ENCODE data around the gene CARNS1. TPM values are rescaled to one million over a fixed set of nuclear protein-coding genes. Genes with fewer than 3 reads are reported as not detected.
A peak's percentile ranks its signal among the peaks of the same experiment; 100 is the strongest.

CARNS1 gene
- total and polyA plus RNA-seq, 10 of the 15 experiments (the other 5 are each of a cell fraction or from before 2014, with no cell fraction given), result 0.02 to 0.14 (median 0.10) TPM; not detected in 3

DNA sequence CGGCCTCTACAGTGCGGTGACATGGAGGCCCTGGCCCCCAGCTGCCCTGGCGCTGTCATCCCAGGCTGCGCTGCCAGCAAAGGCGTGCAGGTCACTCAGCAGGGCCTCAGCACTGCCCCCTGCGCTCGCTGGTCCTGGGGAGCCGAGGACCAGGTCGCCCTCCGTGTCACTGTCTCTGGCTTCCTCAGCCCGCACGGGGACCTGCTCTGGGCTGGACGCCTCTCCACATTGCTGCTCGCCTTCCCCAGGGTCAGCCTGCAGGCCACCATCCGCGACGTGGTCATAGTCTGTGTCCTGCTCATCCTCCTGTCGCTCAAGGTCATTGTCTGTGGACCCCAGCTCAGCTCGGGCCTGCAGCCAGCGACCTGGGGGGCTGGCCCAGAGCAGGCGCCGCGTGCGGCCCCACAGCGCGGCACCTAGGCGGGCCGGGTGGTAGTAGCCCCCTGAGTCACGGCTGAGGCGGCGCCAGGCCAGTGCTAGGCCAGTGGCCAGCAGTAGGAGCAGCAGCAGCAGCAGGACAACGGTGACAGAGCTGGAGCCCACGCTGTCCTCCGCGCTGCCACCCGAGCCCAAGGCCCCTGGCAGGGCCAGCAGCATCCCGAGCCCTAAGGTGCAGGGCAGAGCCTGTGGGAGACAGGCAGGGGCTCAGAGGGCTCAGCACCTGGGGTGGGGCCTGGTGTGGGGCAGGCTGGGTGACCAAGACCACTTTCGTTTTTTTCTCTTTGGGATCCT, 20.4 kb downstream of the CARNS1 start:
- no peaks in the 10 kb centered on the region for H4K20me1 ChIP-seq (ENCODE audit: control insufficient read depth, insufficient read depth)
- in situ Hi-C loops (cut with MboI), result no loop called here
- H3K9ac ChIP-seq (ENCODE audit: control insufficient read depth, insufficient read depth, low read length), result peak overlapping the region; percentile 99
- FAIRE-seq, result no peak
- 9% methylated on average over 38 of the region's 38 CpGs for WGBS (ENCODE audit: insufficient coverage, insufficient replicate concordance, low lambda C conversion rate, missing lambda C conversion rate)
- peak; percentile 0; the same call in 2 of the 3 replicates for ATAC-seq
- POLR2A ChIA-PET, result interaction anchor here (0.5 to 4.7 kb wide), 13 partner anchors 16 to 153 kb away, joined by 3 to 95 read pairs (median 9); partner anchors contain the start of genes PITPNM1, POLD4, PPP1CA and TBC1D10C
- H2AFZ ChIP-seq (ENCODE audit: control insufficient read depth, low read depth, low read length), result no peak overlapping the region
- H3K36me3 ChIP-seq (ENCODE audit: control insufficient read depth in 2 of 2, insufficient read depth in 2 of 2, low read length in 1 of 2), result peaks cover 6 to 20% of the 10 kb centered on the region in 2 experiments; a peak in 3 of 4 replicates
- CTCF ChIA-PET, result interaction anchor here (0.6 to 4.3 kb wide), 10 partner anchors 8 to 49 kb away, joined by 3 to 53 read pairs (median 4); partner anchors contain the start of genes PPP1CA, RPS6KB2, TBC1D10C and TMEM134
- H3K4me1 ChIP-seq (ENCODE audit: control insufficient read depth, insufficient read depth, low read length), result peaks cover 36% of the 10 kb centered on the region
- peak overlapping the region; percentile 90 for H3K4me3 ChIP-seq
- H3K9me3 ChIP-seq (replicated peaks; ENCODE audit: control insufficient read depth, insufficient read depth, low read length), result no peaks in the 10 kb centered on the region
- H3K27me3 ChIP-seq (replicated peaks in 1 of 2; ENCODE audit: control insufficient read depth in 2 of 2, insufficient read depth in 2 of 2, low read length in 1 of 2), result no peaks in the 10 kb centered on the region
- intact Hi-C loops (cut with micrococcal nuclease; ENCODE audit: unreplicated experiment), result loop anchor here (2.0 to 5.0 kb wide), 4 partner anchors 33 to 71 kb away; partner anchors contain the start of genes PPP1CA, TBC1D10C and TMEM134
- RAD21 ChIA-PET (ENCODE audit: unreplicated experiment), result interaction anchor here (1.0 to 7.2 kb wide), 8 partner anchors 8 to 83 kb away, joined by 5 to 112 read pairs (median 22); partner anchors contain the start of genes AIP, PITPNM1, POLD4 and PPP1CA
- no peak for DNase-seq (ENCODE audit: low read depth, low spot score)
- peak overlapping the region; percentile 99 for H3K27ac ChIP-seq (ENCODE audit: control insufficient read depth, insufficient read depth)
- H3K79me2 ChIP-seq (ENCODE audit: control insufficient read depth, insufficient read depth, low read length), result peaks cover 57% of the 10 kb centered on the region
- BruUV-seq (replicated peaks), result TSS peak; percentile 71
- SMC1A ChIA-PET (ENCODE audit: uncharacterized antibody, unreplicated experiment), result interaction anchor here (1.0 to 4.2 kb wide), 8 partner anchors 10 to 88 kb away, joined by 3 to 46 read pairs (median 3); partner anchors contain the start of genes AIP, PPP1CA and TBC1D10C
- peak overlapping the region; percentile 71 for H3K4me2 ChIP-seq (ENCODE audit: control insufficient read depth, insufficient read depth)
- no peak for TF ChIP-seq IRF5 (IDR thresholded peaks at IDR 0.05; ENCODE audit: borderline replicate concordance)
- peak; percentile 81 for TF ChIP-seq POLR2A (IDR thresholded peaks at IDR 0.05; ENCODE audit: low read depth, low read length)
- TF ChIP-seq RELA (IDR thresholded peaks at IDR 0.05; ENCODE audit: borderline replicate concordance, partially characterized antibody), result no peak
- TF ChIP-seq LARP7 (IDR thresholded peaks at IDR 0.05), result peak; percentile 21; the same call in 1 of the 2 replicates
- no peak for TF ChIP-seq MYB (IDR thresholded peaks at IDR 0.05; ENCODE audit: borderline replicate concordance, low read depth, low read length)
- TF ChIP-seq YBX1 (IDR thresholded peaks at IDR 0.05), result no peak
- TF ChIP-seq, protein P1, sequence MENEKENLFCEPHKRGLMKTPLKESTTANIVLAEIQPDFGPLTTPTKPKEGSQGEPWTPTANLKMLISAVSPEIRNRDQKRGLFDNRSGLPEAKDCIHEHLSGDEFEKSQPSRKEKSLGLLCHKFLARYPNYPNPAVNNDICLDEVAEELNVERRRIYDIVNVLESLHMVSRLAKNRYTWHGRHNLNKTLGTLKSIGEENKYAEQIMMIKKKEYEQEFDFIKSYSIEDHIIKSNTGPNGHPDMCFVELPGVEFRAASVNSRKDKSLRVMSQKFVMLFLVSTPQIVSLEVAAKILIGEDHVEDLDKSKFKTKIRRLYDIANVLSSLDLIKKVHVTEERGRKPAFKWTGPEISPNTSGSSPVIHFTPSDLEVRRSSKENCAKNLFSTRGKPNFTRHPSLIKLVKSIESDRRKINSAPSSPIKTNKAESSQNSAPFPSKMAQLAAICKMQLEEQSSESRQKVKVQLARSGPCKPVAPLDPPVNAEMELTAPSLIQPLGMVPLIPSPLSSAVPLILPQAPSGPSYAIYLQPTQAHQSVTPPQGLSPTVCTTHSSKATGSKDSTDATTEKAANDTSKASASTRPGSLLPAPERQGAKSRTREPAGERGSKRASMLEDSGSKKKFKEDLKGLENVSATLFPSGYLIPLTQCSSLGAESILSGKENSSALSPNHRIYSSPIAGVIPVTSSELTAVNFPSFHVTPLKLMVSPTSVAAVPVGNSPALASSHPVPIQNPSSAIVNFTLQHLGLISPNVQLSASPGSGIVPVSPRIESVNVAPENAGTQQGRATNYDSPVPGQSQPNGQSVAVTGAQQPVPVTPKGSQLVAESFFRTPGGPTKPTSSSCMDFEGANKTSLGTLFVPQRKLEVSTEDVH (IDR thresholded peaks at IDR 0.05; ENCODE audit: low read depth, partially characterized antibody), result no peak
- TF ChIP-seq RB1 (IDR thresholded peaks at IDR 0.05; ENCODE audit: borderline replicate concordance), result no peak
- TF ChIP-seq, protein P2, sequence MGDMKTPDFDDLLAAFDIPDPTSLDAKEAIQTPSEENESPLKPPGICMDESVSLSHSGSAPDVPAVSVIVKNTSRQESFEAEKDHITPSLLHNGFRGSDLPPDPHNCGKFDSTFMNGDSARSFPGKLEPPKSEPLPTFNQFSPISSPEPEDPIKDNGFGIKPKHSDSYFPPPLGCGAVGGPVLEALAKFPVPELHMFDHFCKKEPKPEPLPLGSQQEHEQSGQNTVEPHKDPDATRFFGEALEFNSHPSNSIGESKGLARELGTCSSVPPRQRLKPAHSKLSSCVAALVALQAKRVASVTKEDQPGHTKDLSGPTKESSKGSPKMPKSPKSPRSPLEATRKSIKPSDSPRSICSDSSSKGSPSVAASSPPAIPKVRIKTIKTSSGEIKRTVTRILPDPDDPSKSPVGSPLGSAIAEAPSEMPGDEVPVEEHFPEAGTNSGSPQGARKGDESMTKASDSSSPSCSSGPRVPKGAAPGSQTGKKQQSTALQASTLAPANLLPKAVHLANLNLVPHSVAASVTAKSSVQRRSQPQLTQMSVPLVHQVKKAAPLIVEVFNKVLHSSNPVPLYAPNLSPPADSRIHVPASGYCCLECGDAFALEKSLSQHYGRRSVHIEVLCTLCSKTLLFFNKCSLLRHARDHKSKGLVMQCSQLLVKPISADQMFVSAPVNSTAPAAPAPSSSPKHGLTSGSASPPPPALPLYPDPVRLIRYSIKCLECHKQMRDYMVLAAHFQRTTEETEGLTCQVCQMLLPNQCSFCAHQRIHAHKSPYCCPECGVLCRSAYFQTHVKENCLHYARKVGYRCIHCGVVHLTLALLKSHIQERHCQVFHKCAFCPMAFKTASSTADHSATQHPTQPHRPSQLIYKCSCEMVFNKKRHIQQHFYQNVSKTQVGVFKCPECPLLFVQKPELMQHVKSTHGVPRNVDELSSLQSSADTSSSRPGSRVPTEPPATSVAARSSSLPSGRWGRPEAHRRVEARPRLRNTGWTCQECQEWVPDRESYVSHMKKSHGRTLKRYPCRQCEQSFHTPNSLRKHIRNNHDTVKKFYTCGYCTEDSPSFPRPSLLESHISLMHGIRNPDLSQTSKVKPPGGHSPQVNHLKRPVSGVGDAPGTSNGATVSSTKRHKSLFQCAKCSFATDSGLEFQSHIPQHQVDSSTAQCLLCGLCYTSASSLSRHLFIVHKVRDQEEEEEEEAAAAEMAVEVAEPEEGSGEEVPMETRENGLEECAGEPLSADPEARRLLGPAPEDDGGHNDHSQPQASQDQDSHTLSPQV (IDR thresholded peaks at IDR 0.05), result no peak
- TF ChIP-seq YY1 (IDR thresholded peaks at IDR 0.05; ENCODE audit: low read depth, low read length), result no peak
